Measurements from ENCODE around the gene CNPY1. TPM values are rescaled to one million over a fixed set of nuclear protein-coding genes. Genes with fewer than 3 reads are reported as not detected.

Gene CNPY1
- total RNA-seq, 1 experiment from 2014 or later: not detected

DNA sequence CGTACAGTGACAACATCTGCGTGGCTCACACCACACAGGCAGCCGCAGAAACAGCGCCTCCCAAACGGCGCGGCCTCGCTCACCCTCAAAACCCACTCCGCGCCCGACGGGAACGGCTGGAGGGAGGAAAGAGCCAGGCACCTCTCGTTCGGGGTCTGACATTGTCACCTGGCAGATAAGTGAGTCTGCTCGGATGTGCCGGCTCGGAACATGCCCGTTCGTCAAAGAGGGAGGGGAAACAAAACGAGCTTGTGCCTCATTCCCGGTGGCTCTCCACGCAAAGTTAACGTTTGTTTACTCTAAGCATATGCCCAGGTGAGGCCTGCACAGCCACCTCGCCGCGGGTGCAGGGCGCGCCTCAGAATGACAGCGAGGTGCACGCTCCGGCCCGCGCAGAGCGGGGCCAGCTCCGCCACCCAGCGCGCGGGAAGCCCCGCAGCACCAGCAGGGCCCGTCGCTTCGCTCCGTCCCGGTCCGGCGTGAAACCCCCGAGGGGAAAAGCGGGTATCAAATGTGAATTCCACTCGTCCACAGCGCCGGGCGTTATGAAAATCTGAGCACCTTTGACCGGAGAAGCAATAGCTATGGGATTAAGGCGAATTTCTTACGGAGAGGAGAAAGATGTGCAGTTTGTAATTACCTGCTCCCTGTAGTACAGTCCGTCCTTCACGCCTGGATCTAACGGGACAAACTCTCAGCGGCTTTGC, 13.1 kb downstream of the CNPY1 start:
- no peaks in the 10 kb centered on the region for H3K9me3 ChIP-seq
- Mint-ChIP-seq H3K9me3 (ENCODE audit: unreplicated experiment) (no peaks in the 10 kb centered on the region), H3K27me3 (ENCODE audit: insufficient read depth, unreplicated experiment) (peaks cover 3% of the 10 kb centered on the region), H3K4me1 (ENCODE audit: low read depth, unreplicated experiment) (peaks cover 7% of the 10 kb centered on the region), H3K4me3 (ENCODE audit: unreplicated experiment) (peak overlapping the region; percentile 55), H3K27ac (ENCODE audit: unreplicated experiment) (no peak overlapping the region), H3K36me3 (ENCODE audit: insufficient read depth, unreplicated experiment) (no peaks in the 10 kb centered on the region)
- no TSS peak for BruUV-seq (replicated peaks)
- peaks cover 18% of the 10 kb centered on the region; the same call in 1 of the 2 replicates for H3K4me1 ChIP-seq
- H3K36me3 ChIP-seq (ENCODE audit: control insufficient read depth, insufficient read depth, low read length): no peaks in the 10 kb centered on the region
- no peak for DNase-seq
- H3K4me3 ChIP-seq (ENCODE audit: low read depth, low read length): peak overlapping the region; percentile 13; the same call in 1 of the 2 replicates
- no peaks in the 10 kb centered on the region for H3K27me3 ChIP-seq (replicated peaks; ENCODE audit: control insufficient read depth, insufficient read depth, low read length)
- ChIA-PET POLR2A (no interaction called here), CTCF (interaction anchor here (1.0 kb wide), 1 partner anchor 49 kb away, joined by 3 read pairs; no protein-coding TSS in a partner anchor)
- intact Hi-C loops (cut with micrococcal nuclease; ENCODE audit: unreplicated experiment): loop anchor here (5.0 kb wide), 1 partner anchor 204 kb away; no protein-coding TSS in a partner anchor
- TF ChIP-seq, protein P1, sequence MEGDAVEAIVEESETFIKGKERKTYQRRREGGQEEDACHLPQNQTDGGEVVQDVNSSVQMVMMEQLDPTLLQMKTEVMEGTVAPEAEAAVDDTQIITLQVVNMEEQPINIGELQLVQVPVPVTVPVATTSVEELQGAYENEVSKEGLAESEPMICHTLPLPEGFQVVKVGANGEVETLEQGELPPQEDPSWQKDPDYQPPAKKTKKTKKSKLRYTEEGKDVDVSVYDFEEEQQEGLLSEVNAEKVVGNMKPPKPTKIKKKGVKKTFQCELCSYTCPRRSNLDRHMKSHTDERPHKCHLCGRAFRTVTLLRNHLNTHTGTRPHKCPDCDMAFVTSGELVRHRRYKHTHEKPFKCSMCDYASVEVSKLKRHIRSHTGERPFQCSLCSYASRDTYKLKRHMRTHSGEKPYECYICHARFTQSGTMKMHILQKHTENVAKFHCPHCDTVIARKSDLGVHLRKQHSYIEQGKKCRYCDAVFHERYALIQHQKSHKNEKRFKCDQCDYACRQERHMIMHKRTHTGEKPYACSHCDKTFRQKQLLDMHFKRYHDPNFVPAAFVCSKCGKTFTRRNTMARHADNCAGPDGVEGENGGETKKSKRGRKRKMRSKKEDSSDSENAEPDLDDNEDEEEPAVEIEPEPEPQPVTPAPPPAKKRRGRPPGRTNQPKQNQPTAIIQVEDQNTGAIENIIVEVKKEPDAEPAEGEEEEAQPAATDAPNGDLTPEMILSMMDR (IDR thresholded peaks at IDR 0.05; ENCODE audit: insufficient read depth in 1 of 2, low read depth in 1 of 2, low read length in 1 of 2, severe bottlenecking in 1 of 2, unreplicated experiment in 1 of 2): no peak

- Histone ChIP-seq H3K4me3 (ENCODE audit: low read depth, low read length) (no peak overlapping the region), H3K27me3 (replicated peaks; ENCODE audit: control insufficient read depth, insufficient read depth, low read length) (no peaks in the 10 kb centered on the region), H3K9me3 (no peaks in the 10 kb centered on the region), H3K4me1 (peaks cover 18% of the 10 kb centered on the region; the same call in 1 of the 2 replicates), H3K36me3 (ENCODE audit: control insufficient read depth, insufficient read depth, low read length) (no peaks in the 10 kb centered on the region)
- Mint-ChIP-seq H3K4me3 (ENCODE audit: unreplicated experiment) (peak overlapping the region; percentile 55), H3K9me3 (ENCODE audit: unreplicated experiment) (no peaks in the 10 kb centered on the region), H3K27me3 (ENCODE audit: insufficient read depth, unreplicated experiment) (peaks cover 3% of the 10 kb centered on the region), H3K27ac (ENCODE audit: unreplicated experiment) (no peak overlapping the region), H3K4me1 (ENCODE audit: low read depth, unreplicated experiment) (peaks cover 7% of the 10 kb centered on the region), H3K36me3 (ENCODE audit: insufficient read depth, unreplicated experiment) (no peaks in the 10 kb centered on the region)
- TF ChIP-seq, protein P1 (IDR thresholded peaks at IDR 0.05; ENCODE audit: insufficient read depth in 1 of 2, low read depth in 1 of 2, low read length in 1 of 2, severe bottlenecking in 1 of 2, unreplicated experiment in 1 of 2): no peak
- ChIA-PET POLR2A (no interaction called here), CTCF (interaction anchor here (1.0 kb wide), 1 partner anchor 49 kb away, joined by 3 read pairs; no protein-coding TSS in a partner anchor)
- no TSS peak for BruUV-seq (replicated peaks)
- DNase-seq: peak in 1 of 2 experiments; percentile 1
- intact Hi-C loops (cut with micrococcal nuclease; ENCODE audit: unreplicated experiment): loop anchor here (5.0 kb wide), 1 partner anchor 205 kb away; no protein-coding TSS in a partner anchor
Measured at GRCh38 chr7:155532792-155533119, 13.6 kb downstream of the CNPY1 start.

GRCh38 chr7:155531681-155532080, 14.7 kb downstream of the CNPY1 start:
- H3K4me3 Mint-ChIP-seq (ENCODE audit: unreplicated experiment): peak overlapping the region; percentile 13
- POLR2A ChIA-PET: interaction anchor here (0.6 kb wide), 1 partner anchor 112 kb away, joined by 4 read pairs; no protein-coding TSS in a partner anchor

More at GRCh38 chr7:155531681-155532080, 14.7 kb downstream of the CNPY1 start:
- Mint-ChIP-seq H3K27ac (ENCODE audit: unreplicated experiment) (peak overlapping the region; percentile 63), H3K36me3 (ENCODE audit: insufficient read depth, unreplicated experiment) (no peaks in the 10 kb centered on the region), H3K4me1 (ENCODE audit: low read depth, unreplicated experiment) (peaks cover 7% of the 10 kb centered on the region), H3K27me3 (ENCODE audit: insufficient read depth, unreplicated experiment) (no peaks in the 10 kb centered on the region), H3K9me3 (ENCODE audit: unreplicated experiment) (no peaks in the 10 kb centered on the region)
- Histone ChIP-seq H3K9me3 (no peaks in the 10 kb centered on the region), H3K27me3 (replicated peaks; ENCODE audit: control insufficient read depth, insufficient read depth, low read length) (no peaks in the 10 kb centered on the region), H3K4me3 (ENCODE audit: low read depth, low read length) (no peak overlapping the region), H3K36me3 (ENCODE audit: control insufficient read depth, insufficient read depth, low read length) (no peaks in the 10 kb centered on the region), H3K4me1 (peaks cover 18% of the 10 kb centered on the region; the same call in 1 of the 2 replicates)
- peak; percentile 59 to 65 for DNase-seq
- TF ChIP-seq, protein P1 (IDR thresholded peaks at IDR 0.05; ENCODE audit: insufficient read depth in 1 of 2, low read depth in 1 of 2, low read length in 1 of 2, severe bottlenecking in 1 of 2, unreplicated experiment in 1 of 2): no peak
- CTCF ChIA-PET: interaction anchor here (0.8 to 1.2 kb wide), 3 partner anchors 13 to 152 kb away, joined by 3 to 5 read pairs (median 3); no protein-coding TSS in a partner anchor
- BruUV-seq (replicated peaks): no TSS peak
- intact Hi-C loops (cut with micrococcal nuclease; ENCODE audit: unreplicated experiment): loop anchor here (5.0 kb wide), 1 partner anchor 206 kb away; no protein-coding TSS in a partner anchor

Data from Caco-2 (cell line).